ENCODE measurements around the gene TMPRSS11E.

The TMPRSS11E gene

GRCh38 chr4:68433582-68433981, 13.7 kb upstream of the TMPRSS11E start:
- TF ChIP-seq CTCF (IDR thresholded peaks at IDR 0.05; ENCODE audit: low read length, missing control alignments), result no peak
- DNase-seq (ENCODE audit: low read depth), result no peak
- no peak overlapping the region for H3K4me3 ChIP-seq (replicated peaks; ENCODE audit: low read depth, low read length)

- H3K4me3 ChIP-seq (replicated peaks; ENCODE audit: low read depth, low read length), result no peak overlapping the region
- DNase-seq (ENCODE audit: low read depth), result no peak
- TF ChIP-seq CTCF (IDR thresholded peaks at IDR 0.05; ENCODE audit: low read length, missing control alignments), result no peak
Observed at GRCh38 chr4:68434277-68434676, 13.0 kb upstream of the TMPRSS11E start.

- DNase-seq (ENCODE audit: low read depth), result no peak
Observed at GRCh38 chr4:68434836-68435235, 12.4 kb upstream of the TMPRSS11E start.

GRCh38 chr4:68445111-68445510, 2.2 kb upstream of the TMPRSS11E start:
- no peak for TF ChIP-seq CTCF (IDR thresholded peaks at IDR 0.05; ENCODE audit: low read length, missing control alignments)
- H3K4me3 ChIP-seq (replicated peaks; ENCODE audit: low read depth, low read length), result no peak overlapping the region
- DNase-seq (ENCODE audit: low read depth), result no peak

More at GRCh38 chr4:68434836-68435235, 12.4 kb upstream of the TMPRSS11E start:
- TF ChIP-seq CTCF (IDR thresholded peaks at IDR 0.05; ENCODE audit: low read length, missing control alignments), result no peak
- H3K4me3 ChIP-seq (replicated peaks; ENCODE audit: low read depth, low read length), result no peak overlapping the region

- no peak for DNase-seq (ENCODE audit: low read depth)
- no peak for TF ChIP-seq CTCF (IDR thresholded peaks at IDR 0.05; ENCODE audit: low read length, missing control alignments)
- H3K4me3 ChIP-seq (replicated peaks; ENCODE audit: low read depth, low read length), result no peak overlapping the region
Observed at GRCh38 chr4:68451246-68452211, 4.3 kb downstream of the TMPRSS11E start.

GRCh38 chr4:68460085-68460484, 12.8 kb downstream of the TMPRSS11E start:
- DNase-seq (ENCODE audit: low read depth), result no peak
- H3K4me3 ChIP-seq (replicated peaks; ENCODE audit: low read depth, low read length), result no peak overlapping the region
- no peak for TF ChIP-seq CTCF (IDR thresholded peaks at IDR 0.05; ENCODE audit: low read length, missing control alignments)
